Amniotic epithelial cell (primary cell): ENCODE measurements around the gene EFNA2.

ENCODE experiments used
- DNase-seq: peaks from one replicate; pipeline ENCODE4 v3.0.0-alpha.2; 2010; ENCODE audit warnings: low read depth

Gene EFNA2

DNA sequence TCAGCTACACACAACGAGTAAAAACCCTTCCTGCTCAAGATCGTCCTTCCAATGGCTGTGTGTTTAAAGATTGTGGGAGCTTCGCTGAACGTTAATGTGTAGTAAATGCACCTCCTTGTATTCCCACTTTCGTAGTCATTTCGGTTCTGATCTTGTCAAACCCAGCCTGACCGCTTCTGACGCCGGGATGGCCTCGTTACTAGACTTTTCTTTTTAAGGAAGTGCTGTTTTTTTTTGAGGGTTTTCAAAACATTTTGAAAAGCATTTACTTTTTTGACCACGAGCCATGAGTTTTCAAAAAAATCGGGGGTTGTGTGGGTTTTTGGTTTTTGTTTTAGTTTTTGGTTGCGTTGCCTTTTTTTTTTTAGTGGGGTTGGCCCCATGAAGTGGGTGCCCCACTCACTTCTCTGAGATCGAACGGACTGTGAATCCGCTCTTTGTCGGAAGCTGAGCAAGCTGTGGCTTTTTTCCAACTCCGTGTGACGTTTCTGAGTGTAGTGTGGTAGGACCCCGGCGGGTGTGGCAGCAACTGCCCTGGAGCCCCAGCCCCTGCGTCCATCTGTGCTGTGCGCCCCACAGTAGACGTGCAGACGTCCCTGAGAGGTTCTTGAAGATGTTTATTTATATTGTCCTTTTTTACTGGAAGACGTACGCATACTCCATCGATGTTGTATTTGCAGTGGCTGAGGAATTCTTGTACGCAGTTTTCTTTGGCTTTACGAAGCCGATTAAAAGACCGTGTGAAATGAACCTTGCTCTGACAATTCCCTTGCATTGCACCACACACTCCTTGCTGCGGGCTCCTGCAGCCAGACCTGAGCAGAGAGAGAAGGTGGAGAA is 13.0 kb upstream of the EFNA2 start:
- DNase-seq, result no peak

DNA sequence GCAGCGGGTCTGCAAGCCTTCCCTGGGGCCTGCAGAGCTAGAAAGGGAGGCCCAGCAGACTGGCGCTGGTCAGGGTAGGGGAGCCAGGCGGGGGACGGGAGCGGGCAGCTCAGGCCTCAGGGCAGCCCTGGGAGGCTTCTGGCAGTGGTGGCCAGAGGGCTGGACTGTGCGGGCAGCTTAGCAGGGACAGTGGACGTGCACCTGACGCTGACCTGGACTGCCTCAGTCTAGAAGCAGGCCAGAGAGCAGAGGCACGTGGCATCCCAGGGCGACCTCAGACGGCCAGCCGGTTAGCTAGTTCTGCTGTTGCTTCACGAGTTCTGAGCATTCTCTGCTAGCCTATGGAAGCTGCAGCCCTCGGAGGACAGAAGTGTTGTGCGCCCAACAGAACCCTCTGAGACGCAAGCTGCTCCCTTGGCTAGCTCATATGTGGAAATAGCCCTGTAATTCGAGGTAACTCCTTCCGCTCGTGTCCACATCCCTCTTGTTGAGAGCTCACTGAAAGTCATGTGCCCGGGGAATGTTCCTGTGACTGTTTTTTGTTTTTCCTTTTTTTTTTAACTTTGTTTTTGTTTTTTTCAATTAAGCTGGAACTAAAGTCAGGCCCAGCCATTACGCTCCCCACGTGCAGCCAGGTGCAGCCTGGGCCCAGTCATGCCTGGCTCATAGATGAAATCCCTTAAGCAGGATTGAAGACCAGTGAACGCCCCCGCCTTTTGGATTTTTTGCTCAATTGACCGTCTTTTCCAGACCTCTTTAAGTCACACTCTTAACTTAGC is 12.2 kb upstream of the EFNA2 start:
- DNase-seq, result peak; percentile 41

- no peak for DNase-seq
Observed at GRCh38 chr19:1274081-1274851, 11.4 kb upstream of the EFNA2 start.

GRCh38 chr19:1274852-1275259 is 10.8 kb upstream of the EFNA2 start:
- no peak for DNase-seq

GRCh38 chr19:1275260-1275975 is 10.3 kb upstream of the EFNA2 start, which contains the start of gene FAM174C:
TSS of gene FAM174C (plus strand) at chr19:1275530. CDS start at chr19:1275550, 20 bp downstream.
- DNase-seq, result peak; percentile 95

- no peak for DNase-seq
Observed at GRCh38 chr19:1275976-1276627, 9.6 kb upstream of the EFNA2 start.

- DNase-seq, result no peak
Observed at GRCh38 chr19:1276628-1277022, 9.0 kb upstream of the EFNA2 start.

DNA sequence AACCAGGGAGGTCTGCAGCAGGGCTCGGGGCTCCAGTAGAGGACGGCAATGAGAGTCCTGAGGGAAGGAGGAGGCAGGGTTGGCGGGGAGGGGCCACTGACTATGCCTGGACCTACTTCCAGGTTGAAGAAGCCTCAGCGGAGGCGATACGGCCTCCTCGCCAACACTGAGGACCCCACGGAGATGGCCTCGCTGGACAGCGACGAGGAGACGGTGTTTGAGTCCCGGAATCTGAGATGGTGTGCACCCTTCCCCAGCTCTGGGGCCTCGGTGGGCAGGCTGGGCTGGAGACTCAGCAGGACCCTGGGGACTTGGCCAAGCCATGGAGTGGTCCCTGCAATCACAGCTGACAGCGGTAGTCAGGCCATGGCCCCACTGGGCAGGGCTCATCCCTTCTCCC is 8.6 kb upstream of the EFNA2 start:
- DNase-seq, result no peak

DNA sequence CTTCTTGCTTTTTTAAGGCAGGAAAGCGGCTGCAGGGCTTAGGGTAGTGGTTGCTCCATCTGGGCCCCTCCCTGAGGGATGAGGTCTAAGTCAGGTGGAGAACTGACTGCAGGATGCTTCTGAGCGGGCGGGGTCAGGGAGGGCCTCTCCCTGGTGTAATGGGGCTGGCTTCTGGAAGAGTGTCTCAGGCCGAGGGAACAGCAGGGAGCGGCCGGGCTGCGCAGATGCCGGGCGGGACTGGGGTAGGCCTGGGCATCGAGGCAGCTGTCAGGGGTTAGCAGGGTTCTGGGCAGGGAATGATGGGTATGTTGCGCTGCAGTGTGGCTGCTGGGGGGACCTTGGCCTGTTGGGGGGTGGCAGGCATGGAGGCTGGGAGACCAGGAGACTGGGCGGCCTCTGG is 7.6 kb upstream of the EFNA2 start:
- no peak for DNase-seq

DNA sequence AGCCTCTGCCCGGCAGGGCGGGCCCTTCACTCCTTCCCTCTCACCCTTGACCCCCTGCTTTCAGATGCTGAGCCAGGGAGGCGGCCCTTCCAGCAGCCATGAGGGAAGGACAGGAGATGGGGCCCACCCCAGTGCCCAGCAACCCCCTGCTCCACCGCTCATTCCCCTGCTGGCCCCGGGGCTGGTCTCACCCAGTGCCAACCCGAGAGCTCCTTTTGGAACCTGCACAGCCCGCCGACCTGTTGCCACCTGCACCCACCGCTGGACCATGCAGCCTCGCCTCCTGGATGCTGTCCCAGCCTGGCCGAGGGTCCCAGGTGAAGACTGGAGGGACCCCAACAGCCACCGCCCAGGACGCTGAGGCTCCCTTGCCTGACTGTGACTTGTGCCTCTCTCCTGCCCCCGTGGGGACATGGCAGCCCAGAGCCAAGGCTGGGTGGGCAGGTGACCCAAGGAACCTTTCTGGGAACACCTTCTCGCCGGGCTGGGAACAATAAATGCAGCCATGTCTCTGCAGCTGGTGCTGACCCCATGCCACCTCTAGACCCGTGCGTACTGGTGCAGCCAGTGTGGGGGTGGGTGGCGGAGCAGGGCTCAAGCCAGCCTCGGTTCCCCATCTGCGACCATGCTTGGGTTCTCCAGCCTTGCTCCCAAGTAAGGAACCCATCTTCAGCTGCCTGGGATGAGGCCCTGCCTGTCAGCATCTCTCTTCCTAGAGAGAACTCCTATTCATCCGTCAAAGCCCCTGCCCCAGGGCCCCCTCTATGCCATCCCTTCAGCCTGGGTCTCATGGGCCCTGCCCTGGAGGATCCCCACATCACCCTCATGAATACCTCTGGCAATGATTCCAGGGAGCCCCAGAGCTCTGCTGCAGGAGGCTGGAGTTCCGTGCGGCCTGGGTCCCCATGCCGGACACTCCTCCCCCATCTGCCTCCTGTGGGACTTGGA is 6.7 kb upstream of the EFNA2 start:
- no peak for DNase-seq

DNA sequence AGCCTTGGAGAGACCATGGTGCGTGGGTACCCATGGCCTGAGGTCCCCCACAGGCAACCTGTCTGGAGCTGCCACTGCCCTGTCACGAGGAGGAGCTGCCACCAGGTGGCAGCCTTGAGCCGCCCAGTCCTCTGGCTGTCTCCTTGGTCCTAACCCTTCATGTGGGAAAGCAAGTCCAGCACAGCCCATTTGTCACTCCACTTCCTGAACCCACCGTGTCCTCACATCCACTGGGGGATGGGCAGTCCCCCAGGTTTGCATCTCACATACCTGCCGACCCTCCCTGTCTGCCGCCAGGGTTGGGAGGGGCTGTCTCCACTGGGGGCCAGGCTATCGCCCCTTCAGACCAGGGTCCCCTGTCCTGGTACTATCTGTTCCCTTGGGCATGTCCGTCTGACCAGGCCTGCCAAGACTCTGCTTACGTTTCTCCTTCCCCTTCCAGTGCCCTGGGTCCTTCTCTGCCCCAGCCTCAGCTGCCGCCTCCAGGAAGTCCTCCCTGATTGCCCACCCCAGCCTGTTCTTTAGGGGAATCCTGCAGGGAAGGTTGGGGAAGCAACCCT is 5.8 kb upstream of the EFNA2 start:
- DNase-seq, result peak; percentile 71

- no peak for DNase-seq
Observed at GRCh38 chr19:1280636-1281568, 4.8 kb upstream of the EFNA2 start.

GRCh38 chr19:1281569-1282287 is 3.9 kb upstream of the EFNA2 start:
- no peak for DNase-seq

DNA sequence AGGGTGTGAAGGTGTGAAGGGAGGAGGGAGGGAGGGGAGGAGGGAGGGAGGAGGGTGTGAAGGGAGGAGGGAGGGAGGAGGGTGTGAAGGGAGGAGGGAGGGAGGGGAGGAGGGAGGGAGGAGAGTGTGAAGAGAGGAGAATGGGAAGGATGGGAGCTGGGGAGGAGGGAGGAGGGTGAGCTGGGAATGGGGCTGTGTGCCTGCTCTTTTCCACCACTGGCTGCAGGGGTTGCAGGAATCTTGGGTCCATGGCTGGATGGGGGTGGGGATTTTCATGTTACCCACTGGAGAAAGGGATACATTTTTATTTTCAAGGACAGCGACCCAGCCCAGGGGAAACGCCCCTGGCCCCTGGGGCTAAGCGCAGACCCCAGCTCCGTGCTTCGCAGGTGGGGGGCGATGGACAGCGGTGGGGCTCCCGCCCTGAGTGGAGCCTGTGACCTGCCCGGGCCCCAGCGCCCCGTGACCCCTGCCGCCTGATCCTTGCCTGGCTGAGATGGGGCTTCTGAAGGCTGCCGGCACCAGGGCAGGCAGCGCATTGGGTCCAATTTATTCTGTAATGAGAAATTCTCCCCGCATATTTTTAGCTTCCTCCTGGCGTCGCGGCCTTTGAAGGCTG is 3.0 kb upstream of the EFNA2 start:
- DNase-seq, result no peak

DNA sequence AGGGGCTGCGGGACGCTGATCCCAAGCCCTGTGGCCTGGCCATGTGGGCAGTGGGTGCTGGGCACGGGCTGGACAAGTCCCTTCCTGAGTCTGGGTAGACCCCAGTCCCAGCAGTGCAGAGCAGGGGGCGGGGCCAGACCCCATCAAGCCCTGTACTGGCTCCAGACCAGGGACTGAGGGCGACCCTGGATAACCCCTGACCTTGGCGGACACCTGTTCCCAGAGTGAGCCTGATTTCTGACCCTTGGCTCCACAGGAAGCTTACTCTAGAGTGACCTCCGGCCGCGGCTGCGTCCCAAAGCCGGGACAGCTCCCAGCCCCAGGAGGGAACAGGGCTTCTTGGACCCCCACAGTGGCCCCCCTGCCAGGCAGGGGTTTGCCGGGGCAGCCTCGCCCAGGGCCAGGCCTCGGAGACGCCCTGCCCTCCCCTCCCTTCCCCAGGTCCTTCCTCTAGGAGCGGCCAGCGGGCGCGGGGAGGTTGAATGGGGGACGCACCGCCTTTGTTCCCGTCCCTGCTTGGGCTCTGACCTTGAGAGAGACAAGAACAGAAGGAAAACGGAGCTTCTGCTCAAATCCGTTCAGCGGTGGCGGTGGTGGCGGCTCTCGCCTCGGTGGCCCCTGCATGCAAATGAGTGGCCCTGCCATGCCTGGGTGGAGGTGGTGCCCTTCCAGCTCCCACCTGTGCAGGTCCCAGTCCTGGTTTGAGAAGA is 2.3 kb upstream of the EFNA2 start:
- no peak for DNase-seq

- no peak for DNase-seq
Observed at GRCh38 chr19:1283917-1284292, 1.8 kb upstream of the EFNA2 start.
